Fibroblast of lung (primary cell): Measurements from ENCODE around the gene JADE2.

Experiments used
- CTCF ChIP-seq, 2 donors: IDR thresholded peaks in 1 of 2; conservative IDR thresholded peaks in 1 of 2; 1 replicate in 1 of 2; 2 replicates in 1 of 2; pipeline ENCODE4 v1.5.1; 2011 to 2012; ENCODE audit warnings: low read length in 2 of 2, control low read depth in 1 of 2, inconsistent platforms in 1 of 2, low read depth in 1 of 2, mild to moderate bottlenecking in 1 of 2
- EZH2 ChIP-seq: IDR thresholded peaks from 2 replicates; pipeline ENCODE4 v1.5.1; 2012; ENCODE audit warnings: low read length, control low read depth, mild to moderate bottlenecking; ENCODE audit errors: missing control alignments

GRCh38 chr5:134560698-134561097 lies 35.2 kb downstream of the JADE2 start:
- no peak for TF ChIP-seq CTCF (conservative IDR thresholded peaks at IDR 0.05 in 1 of 2, IDR thresholded peaks at IDR 0.05 in 1 of 2; ENCODE audit: low read depth in 1 of 2, low read length in 2 of 2)
- TF ChIP-seq EZH2, result no peak
